HG03439 (cell line): ENCODE results near the gene PLCB4.

Source experiments
- ATAC-seq: cut with Tn5 transposase; IDR thresholded peaks from one replicate; pipeline ENCODE4 v1.9.1; 2021; ENCODE audit warnings: mild to moderate bottlenecking, moderate library complexity; ENCODE audit not compliant: unreplicated experiment

The PLCB4 gene

GRCh38 chr20:9166153-9166780 is 97.4 kb downstream of the PLCB4 start:
- no peak for ATAC-seq

DNA sequence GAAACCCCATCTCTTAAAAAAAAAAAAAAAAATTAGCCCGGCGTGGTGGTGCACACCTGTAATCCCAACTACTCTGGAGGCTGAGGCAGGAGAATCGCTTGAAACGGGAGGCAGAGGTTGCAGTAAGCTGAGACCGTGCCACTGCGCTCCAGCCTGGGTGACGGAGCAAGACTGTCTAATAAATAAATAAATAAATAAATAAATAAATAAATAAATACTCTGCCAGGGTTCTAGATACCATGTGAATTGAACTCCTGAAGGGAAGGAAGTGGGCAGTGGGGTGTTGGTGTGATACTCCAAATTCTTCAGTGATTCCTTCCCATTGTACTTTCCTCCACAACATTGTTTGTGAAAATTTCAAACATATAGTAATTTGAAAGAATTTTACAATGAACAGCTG is 100.5 kb downstream of the PLCB4 start:
- no peak for ATAC-seq

DNA sequence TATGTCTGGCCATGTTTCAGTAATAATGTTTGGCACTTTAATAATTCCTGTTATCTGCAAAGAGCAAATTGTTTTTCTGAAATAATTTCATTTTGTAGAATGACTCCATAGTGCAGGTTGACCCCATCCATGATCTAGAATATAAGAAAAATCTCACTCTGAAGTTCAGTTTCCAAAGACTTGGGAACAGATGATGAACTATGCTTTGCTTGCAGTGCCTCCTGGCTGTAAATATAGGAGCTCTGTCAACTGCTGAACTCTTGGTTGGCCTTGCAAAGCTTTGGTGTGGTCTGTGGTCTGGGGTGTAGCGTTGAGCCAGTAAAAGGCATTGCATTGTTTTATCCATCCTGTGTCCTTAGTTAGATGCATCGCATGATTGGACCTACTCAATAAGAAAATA is 104.0 kb downstream of the PLCB4 start:
- ATAC-seq = no peak

DNA sequence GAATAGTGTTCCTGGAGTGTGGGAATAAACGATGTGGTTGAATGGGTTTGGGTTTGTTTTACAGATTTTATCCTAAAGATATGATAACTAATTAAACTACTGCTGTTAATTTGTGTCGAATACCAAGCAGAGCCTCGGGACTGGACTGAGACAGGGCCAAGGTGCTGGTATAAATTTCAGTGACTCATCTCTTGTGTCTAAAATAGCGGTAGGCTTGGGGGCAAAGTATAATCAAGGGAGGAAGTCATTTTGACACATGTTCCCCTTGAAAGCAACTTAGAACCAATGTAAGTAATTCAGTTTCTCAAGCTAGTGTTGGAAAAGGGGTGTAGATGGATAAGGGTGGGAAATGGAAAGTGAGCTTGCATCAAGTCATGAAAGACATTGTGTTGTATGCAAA is 108.4 kb downstream of the PLCB4 start:
- no peak for ATAC-seq

GRCh38 chr20:9179193-9179802 is 110.4 kb downstream of the PLCB4 start:
- no peak for ATAC-seq

DNA sequence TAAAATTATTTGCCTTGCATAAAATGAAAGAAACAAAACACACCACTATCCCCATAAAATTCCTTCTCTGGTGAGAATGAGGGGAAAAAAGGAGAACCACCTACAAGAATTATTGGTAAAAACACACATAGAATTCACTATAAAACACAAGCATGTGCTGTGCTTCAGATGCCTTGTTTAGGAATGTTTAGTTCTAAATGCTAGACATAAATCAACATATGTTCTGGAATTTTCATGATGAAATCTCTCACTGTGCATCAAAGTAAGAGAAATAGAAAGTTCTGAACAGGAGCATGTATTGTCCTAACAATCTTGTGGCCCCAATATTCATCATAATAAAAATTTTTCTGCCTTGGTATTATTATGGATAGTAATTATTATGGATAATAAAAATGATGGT is 111.0 kb downstream of the PLCB4 start:
- ATAC-seq = no peak

DNA sequence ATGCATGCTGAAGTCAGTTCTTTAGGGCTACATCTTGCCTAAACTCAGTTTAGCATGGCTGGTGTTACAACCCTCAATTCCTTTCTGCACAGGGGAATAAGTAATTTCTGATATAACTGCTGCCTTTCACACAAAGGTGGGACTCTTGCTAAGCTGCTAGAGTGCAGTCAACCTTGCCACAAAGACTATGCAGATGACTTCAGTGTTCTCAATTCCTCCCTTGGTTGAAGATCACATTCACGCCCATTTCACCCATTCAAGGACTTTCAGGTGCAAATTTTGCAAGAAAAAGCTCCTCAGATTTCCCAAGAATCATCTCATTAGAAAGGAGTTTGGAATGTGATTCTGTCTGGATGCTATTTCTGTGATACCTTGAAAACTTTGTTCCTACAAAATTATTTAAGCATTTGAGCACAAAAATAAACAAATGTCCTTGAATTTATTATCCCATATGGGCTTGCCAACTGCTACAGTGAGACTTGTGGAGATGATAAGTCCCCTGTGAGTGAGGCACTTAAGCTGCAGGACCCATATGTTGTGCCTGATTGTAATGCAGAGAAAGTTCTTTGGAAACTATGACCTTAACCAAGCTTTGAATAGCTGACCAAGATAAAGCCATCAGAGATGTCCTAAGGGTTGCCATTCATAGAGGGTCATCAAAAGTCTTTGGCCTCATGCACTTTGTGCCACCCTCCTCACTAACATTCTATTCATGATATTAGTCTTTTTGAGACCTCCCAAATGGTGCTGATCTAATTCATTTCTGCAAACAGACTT is 111.8 kb downstream of the PLCB4 start:
- no peak for ATAC-seq

GRCh38 chr20:9185511-9185910 is 116.6 kb downstream of the PLCB4 start:
- no peak for ATAC-seq

DNA sequence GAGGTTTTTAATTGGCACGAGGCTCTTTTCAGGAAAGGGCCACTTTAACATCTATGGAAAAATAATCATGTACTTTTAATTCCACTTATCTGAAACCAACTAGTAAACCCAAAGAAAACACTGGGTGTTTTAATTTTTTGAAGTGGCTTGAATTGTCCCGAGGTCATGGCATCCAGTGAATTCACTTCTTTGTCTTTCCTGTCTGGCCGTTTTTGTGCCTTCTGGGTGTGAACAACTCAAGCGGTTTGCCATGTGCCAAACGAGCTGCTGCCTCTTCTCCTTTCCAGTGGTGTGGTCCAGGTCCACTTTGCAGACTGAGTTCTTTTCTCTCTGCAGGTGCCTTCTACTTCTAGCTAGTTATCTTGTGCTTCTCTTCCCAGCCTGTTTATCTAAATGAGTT is 117.5 kb downstream of the PLCB4 start:
- no peak for ATAC-seq

GRCh38 chr20:9195031-9195430 is 126.1 kb downstream of the PLCB4 start:
- no peak for ATAC-seq

DNA sequence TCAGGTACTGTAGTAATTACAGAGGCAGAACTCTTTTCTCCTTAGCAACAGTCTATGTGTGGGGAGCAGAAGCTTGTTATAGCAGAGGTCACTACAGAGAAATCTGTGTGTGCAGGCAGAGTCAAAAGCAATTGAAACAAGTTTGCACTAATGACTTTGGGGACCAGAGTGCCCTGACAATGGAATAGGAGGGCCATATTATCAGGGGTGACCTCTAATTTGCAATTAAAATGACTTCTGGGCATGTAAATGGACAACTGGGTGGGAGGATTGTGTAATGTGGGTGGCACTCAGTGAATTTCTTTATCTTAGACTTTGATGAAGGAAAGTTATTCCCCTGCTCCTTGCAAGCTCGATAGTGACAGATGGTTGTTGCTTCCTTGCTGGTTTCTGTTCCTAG is 127.2 kb downstream of the PLCB4 start:
- no peak for ATAC-seq

DNA sequence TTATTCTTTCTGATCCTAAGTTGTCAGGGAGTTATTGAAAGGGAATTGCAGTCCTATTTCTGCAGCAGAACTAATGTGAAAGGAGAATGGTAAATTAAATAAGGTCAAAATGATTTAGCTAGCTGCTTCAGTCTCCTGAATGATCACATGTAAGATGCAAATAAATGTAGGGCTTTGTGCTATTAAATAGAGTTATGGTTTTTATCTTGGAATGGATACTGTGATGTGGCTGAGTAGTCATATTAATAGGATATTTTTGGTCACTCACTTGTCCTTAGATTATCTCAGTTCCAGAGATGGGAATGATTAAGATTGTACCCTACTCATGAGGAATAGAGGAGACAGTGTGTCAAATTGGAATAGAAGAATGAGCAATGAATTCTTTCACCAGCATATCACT is 129.6 kb downstream of the PLCB4 start:
- no peak for ATAC-seq

DNA sequence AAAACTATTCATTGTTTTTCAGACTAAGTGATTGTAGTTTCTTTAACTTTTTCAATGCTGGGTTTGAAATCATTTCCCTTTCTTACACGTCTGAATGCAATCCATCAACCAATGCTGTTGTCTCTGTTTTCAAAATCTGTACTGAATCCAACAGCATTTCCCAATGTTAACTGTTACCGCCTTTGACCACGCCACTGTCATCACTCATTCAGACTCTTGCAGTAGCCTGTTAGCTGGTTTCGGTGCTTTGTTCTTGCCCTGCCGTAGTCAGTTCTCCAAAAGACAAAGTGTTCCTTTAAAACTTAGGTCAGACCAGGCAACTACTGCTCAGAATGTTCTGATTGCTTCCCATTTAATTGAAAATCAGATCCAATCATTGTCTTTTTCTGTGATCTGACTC is 131.3 kb downstream of the PLCB4 start:
- no peak for ATAC-seq

DNA sequence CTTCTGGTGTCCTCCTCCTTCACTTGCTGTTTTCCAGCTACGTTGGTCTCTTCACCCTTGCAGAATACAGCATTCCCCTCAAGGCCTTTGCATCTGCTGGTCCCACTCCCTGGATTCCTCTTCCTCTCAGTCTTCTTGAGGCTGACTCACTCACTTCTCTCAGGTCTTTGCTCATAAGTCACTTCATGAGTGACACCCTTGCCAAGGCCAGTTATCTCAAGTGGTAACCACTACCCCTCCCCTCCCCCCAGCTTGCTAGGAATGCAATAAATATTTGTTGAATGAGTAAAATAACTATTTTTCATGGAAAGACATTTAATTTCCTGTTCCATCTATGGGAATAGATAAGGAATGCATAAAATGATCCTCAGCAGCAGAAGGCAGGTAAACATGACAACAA is 131.7 kb downstream of the PLCB4 start:
- ATAC-seq = no peak

DNA sequence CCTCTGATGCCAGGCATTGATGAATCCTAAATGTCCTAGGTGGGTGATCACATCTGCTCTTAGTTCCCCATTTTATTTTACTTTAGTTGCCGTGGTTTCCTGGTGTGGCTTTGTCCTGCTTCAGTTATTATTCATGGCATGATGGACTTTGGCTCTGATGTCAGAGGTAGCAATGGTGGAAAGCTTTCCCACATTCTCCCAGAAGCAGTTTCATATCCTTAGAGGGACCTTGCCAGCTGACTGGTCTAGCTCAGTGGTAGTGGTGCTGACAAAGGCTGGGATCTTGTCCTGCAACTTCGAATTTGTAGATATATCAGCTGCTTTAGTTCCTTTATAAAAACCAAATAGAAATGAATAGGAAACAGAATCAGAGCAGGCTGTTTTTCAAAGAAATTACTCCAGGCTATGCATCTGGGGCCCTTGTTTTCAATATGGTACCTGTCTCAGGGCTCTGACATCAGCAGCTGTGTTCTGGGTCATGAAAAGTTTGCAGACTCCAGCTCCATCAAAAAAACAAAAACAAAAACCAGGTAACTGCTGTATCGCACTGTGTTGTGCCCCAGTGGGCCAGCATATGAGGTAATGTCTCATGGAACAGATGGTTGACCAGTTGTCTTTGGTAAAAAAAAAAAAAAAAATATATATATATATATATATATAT is 133.7 kb downstream of the PLCB4 start:
- no peak for ATAC-seq

DNA sequence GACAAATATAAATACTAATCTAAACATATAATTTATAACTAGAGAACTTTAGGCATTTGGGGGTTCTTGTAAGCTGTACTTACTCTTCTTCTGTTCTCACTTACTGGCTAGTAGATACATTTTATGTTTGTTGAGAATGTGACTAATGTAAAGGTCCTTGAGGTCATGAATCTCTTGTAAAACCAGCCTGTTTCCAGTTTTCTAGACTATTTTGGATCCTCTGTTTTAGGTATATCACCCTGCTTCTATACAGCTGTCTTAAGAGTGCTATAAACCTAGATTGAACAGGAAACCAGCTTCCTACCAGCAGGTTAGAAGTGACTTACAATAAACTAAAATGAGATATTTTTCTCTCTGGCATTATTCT is 134.2 kb downstream of the PLCB4 start:
- ATAC-seq = no peak

DNA sequence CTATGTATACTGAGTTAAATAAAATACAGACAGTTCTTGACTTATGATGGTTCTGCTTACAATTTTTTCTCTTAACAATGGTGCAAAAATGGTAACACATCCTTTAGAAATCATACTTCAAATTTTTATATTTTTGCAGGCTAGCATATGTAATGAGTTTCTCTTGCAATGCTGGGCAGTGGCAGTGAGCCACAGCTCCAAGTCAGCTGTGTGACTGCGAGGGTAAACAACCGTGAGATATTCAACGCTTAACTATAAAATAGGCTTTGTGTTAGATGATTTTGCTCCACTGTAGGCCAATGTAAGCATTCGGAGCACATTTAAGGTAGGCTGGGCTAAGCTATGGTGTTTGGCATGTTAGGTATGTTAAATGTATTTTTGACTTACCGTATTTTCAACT is 136.1 kb downstream of the PLCB4 start:
- ATAC-seq = no peak

GRCh38 chr20:9206486-9206885 is 137.6 kb downstream of the PLCB4 start:
- ATAC-seq = no peak

DNA sequence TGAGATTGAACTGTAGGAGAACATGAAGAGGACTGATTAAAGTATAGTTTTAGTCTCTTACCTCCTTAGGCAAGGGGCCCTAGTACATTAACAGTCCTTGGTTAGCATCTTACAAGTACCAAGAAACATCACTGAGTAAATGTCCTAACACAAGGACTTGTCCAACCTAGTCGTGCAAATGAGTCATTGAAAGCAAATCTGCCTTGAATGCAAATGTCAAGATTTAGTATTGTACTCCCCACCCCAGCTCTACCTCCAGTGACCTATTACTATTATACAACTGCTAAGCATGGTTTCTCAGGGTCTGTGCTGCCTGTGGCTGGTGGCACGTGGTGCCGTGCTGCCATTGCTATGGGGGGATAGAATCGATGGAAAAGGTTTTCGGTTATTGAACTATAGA is 138.4 kb downstream of the PLCB4 start:
- no peak for ATAC-seq

- no peak for ATAC-seq
Measured at GRCh38 chr20:9210356-9210755, 141.5 kb downstream of the PLCB4 start.

- no peak for ATAC-seq
Measured at GRCh38 chr20:9211016-9211760, 142.3 kb downstream of the PLCB4 start.
